GM12873 (cell line): Measurements from ENCODE around the gene LLGL1.

Source experiments
- CTCF ChIP-seq: IDR thresholded peaks from 2 replicates; pipeline ENCODE4 v1.5.1; 2012; ENCODE audit warnings: low read depth, mild to moderate bottlenecking, moderate library complexity, low read length, control low read depth; ENCODE audit not compliant: insufficient read depth; ENCODE audit errors: missing control alignments

The LLGL1 gene

GRCh38 chr17:18194804-18195203 is 30.6 kb upstream of the LLGL1 start:
- TF ChIP-seq CTCF = no peak

GRCh38 chr17:18195246-18195645 is 30.2 kb upstream of the LLGL1 start:
- TF ChIP-seq CTCF = no peak

DNA sequence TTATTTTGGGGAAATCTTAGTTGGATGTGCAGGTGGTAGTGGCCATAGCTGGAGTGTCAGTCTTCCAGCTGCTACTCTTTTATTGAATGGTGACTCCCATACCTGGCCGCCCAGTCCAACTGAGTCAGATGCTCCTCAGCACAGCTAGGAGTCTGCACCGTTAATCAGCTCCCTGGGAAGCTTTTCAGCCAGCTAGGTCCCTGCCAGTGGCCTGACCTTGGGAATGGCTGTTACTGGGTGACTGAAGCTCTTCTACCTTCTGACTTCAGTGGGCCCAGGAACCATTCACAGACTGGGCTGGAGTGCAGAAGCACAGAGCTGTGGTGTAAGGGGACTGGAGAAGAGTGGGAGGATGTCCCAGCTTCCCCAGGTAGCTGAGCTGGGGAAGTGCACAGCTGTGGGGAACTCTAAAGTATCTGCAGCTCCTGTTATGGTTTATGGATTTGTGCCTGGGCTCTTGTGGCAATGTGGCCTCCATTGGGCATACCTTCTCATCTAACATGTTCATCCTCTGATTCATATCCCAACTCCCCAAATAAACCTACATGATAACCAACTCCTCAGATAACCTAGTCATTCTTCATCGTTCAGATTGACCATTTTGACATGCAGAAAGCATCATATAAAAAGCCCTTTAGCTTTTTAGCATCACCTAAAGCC is 27.8 kb upstream of the LLGL1 start:
- no peak for TF ChIP-seq CTCF

- TF ChIP-seq CTCF = no peak
Observed at GRCh38 chr17:18198530-18198929, 26.9 kb upstream of the LLGL1 start.

DNA sequence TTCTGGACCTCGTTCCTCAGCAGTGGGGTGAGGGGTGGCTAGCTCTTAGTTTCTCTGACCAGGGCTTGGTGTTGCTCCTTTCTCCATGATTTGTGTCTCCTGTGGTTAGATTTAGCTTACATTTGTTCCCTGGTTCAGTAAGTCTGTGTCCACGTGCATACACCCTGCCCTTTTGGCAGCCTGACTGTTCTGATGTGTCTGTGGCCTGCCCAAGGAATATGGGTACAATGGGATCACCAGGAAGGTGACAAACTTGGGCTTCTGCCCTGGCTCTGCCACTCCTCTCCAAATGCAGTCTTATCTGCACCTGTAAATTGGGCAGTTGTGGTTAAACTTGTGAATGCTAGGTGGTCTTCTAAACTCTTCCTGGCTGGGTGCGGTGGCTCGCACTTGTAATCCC is 24.3 kb upstream of the LLGL1 start:
- no peak for TF ChIP-seq CTCF

GRCh38 chr17:18203308-18203707 is 22.1 kb upstream of the LLGL1 start:
- no peak for TF ChIP-seq CTCF

- no peak for TF ChIP-seq CTCF
Observed at GRCh38 chr17:18205861-18206260, 19.6 kb upstream of the LLGL1 start.
